ENCODE results near the gene AFG3L2.
A peak's percentile ranks its signal among the peaks of the same experiment; 100 is the strongest.

Gene AFG3L2

DNA sequence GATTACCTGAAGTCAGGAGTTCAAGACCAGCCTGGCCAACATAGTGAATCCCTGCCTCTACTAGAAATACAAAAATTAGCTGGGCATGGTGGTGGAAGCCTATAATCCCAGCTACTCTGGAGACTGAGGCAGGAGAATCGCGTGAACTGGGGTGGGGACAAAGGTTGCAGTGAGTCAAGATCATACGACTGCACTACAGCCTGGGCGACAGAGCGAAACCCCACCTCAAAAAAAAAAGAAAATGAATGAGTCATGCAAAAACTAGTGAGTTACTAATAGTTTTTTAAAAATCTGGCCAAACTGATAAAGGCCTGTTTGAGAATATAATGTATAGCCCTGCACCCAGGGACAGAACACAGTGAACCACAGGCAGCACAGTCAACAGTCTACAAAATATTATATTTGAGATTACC lies 17.5 kb downstream of the AFG3L2 start:
- no peak for DNase-seq (ENCODE audit: low spot score)

DNA sequence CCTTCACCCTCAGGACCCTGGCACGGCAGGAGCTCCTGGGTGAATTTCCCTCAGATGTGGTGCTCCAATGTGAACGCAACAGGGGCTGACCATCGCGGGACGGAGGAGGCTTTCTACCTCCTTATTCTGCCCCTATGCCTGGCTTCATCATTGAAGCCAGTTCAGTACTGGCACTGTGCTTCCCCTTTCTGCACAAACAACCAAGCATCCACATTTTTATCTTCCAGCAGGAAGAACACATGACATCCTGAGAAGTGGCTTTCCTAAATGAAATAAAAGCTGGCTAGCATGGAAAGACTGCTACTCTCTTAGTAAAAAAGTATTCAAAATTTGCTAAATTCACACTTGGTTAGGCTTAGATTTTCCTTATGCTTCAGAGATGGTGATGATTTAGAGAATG lies 24.8 kb downstream of the AFG3L2 start:
- DNase-seq (ENCODE audit: low spot score) = no peak

DNA sequence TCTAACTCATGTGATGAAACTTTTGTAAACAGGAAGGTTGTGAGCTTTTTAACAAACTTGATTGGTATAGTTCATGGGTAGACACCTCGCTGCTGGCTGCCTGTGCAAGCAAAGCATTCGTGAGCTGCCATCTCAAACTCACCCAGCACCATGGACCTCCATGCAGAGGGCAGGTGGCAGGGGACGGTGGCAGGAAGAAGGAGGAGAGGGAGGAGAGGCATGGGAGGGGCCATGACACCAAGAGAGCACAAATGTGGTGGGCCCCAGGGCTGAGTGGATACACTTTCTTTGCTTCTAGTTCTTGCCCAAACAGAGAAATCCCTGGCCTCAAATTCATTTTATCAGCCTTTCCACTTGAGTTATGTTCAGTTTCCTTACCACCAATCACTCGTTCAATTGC lies 29.1 kb downstream of the AFG3L2 start:
- no peak for DNase-seq (ENCODE audit: low spot score)

GRCh38 chr18:12346240-12346565 lies 30.8 kb downstream of the AFG3L2 start:
- DNase-seq (ENCODE audit: low spot score) = no peak

DNA sequence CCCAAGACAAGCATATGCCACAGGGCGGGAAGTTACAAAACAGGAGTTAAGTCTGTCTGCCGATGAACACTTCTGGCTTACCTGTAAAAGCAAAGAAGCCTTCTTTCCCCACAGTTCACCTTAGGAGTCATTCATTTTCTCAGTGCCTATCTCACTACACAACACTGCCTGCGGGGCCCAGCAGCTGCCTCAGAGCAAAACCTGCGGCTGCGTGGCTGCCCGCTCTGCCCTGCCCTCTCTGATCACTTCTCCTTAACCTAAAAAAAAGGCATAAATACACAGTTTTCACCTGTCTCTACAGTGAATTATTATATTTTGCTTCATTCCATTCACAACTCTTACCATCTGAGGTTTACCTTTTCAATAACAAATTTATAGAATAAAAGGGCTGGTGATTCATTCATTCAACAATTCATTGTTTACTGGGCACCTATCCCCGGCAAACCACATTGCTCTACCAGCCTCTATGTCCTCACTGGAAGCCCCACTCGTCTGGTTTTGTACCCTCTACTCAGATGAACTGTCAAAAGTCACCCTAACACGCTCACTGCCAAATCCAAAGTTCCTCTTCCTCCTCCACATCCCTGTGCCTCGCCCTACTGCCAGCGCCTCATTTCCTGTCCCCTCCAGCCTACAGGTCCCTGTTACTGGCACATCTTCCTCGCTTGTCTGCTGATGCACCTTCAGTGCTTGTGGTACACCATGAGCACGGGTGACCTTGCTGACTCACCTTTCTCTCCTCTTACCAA lies 31.4 kb downstream of the AFG3L2 start:
- DNase-seq (ENCODE audit: low spot score) = no peak

- DNase-seq (ENCODE audit: low spot score) = no peak
Measured at GRCh38 chr18:12342661-12343060, 34.4 kb downstream of the AFG3L2 start.

- no peak for DNase-seq (ENCODE audit: low spot score)
Measured at GRCh38 chr18:12340945-12341660, 35.9 kb downstream of the AFG3L2 start.

GRCh38 chr18:12338382-12338781 lies 38.6 kb downstream of the AFG3L2 start:
- no peak for DNase-seq (ENCODE audit: low spot score)

DNA sequence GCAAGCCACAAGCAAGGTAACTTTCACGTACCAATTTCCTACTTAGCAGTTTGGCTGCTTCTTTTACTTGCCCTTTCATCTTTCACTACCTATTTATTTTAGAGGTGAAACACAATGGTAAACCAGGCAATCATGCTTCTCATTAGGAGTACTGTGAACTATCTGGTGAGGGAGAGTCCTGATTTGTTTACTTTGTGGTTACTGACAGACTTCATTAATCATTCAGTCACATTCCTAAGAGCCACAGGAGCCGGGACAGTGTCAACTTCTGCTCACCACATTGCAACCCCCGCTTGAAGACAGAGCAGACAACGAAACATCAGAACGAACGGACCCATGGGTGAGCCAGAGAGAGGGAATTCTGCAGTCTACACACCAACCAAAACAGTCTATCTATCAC lies 40.1 kb downstream of the AFG3L2 start:
- DNase-seq (ENCODE audit: low spot score) = no peak

- no peak for DNase-seq (ENCODE audit: low spot score)
Measured at GRCh38 chr18:12336171-12336613, 40.8 kb downstream of the AFG3L2 start.

GRCh38 chr18:12335503-12335902 lies 41.5 kb downstream of the AFG3L2 start:
- DNase-seq (ENCODE audit: low spot score) = no peak

DNA sequence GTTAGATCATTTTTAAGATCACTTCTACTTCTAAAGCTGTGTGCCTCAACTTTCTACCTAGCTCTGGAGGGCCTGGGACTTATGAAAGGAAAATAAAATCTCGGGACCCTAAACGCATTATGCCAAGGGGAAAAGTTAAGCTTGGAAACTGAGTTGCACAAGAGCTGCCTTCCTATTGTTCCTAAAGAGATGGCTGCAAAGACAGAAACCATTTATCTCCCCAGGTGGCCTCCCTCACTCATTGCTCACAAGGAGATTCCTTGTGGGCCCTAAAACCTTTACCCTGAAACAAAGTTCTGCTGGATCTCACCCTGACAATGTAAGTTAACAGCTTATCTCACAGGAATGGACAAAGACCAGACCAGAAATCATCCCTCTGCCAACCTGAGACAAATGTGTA lies 42.2 kb downstream of the AFG3L2 start:
- no peak for DNase-seq (ENCODE audit: low spot score)

- no peak for DNase-seq (ENCODE audit: low spot score)
Measured at GRCh38 chr18:12334366-12334808, 42.6 kb downstream of the AFG3L2 start.

DNA sequence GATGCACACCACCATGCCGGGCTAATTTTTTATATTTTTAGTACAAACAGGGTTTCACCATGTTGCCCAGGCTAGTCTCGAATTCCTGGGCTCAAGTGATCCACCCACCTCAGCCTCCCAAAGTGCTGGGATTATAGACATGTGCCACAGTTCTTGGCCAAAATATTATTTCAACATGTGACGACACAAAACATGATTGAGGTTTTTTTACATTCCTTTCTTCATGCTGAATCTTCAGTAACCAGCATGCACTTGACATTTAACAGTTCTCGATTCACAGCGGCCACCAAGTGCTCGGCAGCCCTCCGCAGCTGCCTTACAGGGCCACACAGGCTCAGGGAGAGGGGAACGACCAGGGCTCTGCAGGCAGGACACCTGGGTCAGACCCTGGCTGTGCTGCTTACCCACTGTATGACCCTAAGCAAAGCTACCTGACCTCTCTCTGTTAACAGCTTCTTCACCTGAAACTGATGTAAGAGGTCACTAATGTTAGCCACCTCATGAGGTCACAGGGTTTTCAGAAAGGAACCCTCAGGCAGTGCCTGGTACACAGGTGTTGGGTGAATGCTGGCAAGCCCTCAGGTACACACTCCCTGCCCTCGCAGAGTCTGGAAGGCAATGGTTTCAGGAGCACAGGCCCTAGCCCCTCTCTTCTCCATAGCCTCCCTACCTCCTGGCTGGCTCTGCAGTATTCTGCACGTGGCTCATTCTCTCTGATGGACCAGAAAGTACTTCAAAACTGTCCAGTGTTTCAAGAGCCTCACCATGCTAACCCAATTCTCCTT lies 43.3 kb downstream of the AFG3L2 start:
- DNase-seq (ENCODE audit: low spot score) = no peak

GRCh38 chr18:12330766-12331165 lies 46.3 kb downstream of the AFG3L2 start:
- no peak for DNase-seq (ENCODE audit: low spot score)

GRCh38 chr18:12329125-12329698 lies 47.8 kb downstream of the AFG3L2 start:
- no peak for DNase-seq (ENCODE audit: low spot score)

GRCh38 chr18:12328179-12328823 lies 48.7 kb downstream of the AFG3L2 start:
- DNase-seq (ENCODE audit: low spot score) = peak; percentile 81

- peak; percentile 91 for DNase-seq (ENCODE audit: low spot score)
Measured at GRCh38 chr18:12327510-12328178, 49.4 kb downstream of the AFG3L2 start.

DNA sequence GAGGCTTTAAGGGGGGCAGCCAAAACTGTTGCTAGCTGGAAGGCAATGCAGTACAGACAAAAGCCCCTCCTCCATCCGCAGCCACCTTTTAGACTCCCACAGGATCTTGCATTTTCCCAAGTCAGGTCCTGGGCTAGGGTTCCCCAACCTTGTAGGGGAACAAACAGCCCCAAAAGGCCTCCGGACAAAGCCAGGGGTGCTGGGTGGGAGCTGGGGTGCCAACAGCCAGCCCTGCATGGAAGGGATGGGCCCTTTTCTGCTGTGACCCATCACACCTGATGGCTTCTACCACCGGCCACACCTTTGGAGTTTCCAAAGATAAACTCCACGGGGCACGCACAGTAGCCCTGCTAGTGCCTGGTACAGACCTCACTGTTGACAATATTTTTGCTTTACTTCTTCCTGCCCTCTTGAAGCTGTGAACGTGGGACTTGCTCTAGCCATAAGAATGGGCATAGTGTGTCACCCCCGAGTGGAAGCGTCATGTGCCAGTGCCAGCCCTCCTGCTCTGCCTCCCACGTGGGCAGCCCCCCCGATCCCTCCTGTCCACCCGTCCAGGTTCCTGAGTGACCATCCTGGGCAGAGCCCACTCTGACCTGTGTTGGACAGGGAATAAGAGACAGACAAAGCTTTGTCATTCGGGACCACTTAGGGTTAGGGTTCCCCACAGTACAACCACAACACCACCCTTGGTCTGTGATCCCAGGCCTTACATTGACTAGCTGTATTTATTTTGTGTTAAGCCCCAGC lies 50.1 kb downstream of the AFG3L2 start:
- DNase-seq (ENCODE audit: low spot score) = no peak

GRCh38 chr18:12325726-12326245 lies 51.2 kb downstream of the AFG3L2 start:
- no peak for DNase-seq (ENCODE audit: low spot score)
